Measurements from ENCODE around the gene ZBTB7C. TPM values are rescaled to one million over a fixed set of nuclear protein-coding genes. Genes with fewer than 3 reads are reported as not detected.

ZBTB7C gene
- total and polyA plus RNA-seq, 4 donors: 0.19 to 1.1 (median 0.45) TPM

DNA sequence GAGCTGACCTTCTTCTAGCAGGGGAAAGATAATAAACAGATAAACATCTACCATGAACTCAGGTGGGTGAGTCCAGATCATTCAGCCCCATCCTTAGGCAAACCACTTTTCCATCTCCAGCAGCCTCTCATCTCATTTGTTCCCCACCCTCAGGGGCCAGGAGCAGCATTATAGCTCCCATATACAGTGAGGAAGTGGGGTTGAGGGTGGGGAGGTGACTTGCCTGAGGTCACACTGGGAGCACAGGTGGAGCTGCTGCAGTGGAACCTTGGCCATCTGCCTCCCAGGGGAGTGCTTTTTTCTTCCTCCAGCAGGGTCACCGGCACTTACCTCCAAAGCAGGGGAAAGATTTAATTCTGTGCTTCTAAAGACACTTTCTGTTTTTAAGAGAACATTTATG lies 266.2 kb downstream of the ZBTB7C start:
- WGBS: 82% methylated on average over 1 of the region's 1 CpG
- no peak for DNase-seq (ENCODE audit: low spot score)
- TF ChIP-seq YY1 (IDR thresholded peaks at IDR 0.05) (no peak), HNF4G (IDR thresholded peaks at IDR 0.05) (no peak), GABPA (IDR thresholded peaks at IDR 0.05 in 1 of 2, conservative IDR thresholded peaks at IDR 0.05 in 1 of 2) (no peak), RXRA (IDR thresholded peaks at IDR 0.05) (no peak), SP1 (IDR thresholded peaks at IDR 0.05) (no peak), RAD21 (IDR thresholded peaks at IDR 0.05) (no peak), NR2F2 (IDR thresholded peaks at IDR 0.05) (no peak), EGR1 (IDR thresholded peaks at IDR 0.05; ENCODE audit: low read depth in 2 of 2) (no peak), FOXA2 (IDR thresholded peaks at IDR 0.05) (no peak), JUND (IDR thresholded peaks at IDR 0.05) (no peak)
- TF ChIP-seq, protein P1, sequence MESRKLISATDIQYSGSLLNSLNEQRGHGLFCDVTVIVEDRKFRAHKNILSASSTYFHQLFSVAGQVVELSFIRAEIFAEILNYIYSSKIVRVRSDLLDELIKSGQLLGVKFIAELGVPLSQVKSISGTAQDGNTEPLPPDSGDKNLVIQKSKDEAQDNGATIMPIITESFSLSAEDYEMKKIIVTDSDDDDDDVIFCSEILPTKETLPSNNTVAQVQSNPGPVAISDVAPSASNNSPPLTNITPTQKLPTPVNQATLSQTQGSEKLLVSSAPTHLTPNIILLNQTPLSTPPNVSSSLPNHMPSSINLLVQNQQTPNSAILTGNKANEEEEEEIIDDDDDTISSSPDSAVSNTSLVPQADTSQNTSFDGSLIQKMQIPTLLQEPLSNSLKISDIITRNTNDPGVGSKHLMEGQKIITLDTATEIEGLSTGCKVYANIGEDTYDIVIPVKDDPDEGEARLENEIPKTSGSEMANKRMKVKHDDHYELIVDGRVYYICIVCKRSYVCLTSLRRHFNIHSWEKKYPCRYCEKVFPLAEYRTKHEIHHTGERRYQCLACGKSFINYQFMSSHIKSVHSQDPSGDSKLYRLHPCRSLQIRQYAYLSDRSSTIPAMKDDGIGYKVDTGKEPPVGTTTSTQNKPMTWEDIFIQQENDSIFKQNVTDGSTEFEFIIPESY (IDR thresholded peaks at IDR 0.05): no peak
- TF ChIP-seq, protein P2, sequence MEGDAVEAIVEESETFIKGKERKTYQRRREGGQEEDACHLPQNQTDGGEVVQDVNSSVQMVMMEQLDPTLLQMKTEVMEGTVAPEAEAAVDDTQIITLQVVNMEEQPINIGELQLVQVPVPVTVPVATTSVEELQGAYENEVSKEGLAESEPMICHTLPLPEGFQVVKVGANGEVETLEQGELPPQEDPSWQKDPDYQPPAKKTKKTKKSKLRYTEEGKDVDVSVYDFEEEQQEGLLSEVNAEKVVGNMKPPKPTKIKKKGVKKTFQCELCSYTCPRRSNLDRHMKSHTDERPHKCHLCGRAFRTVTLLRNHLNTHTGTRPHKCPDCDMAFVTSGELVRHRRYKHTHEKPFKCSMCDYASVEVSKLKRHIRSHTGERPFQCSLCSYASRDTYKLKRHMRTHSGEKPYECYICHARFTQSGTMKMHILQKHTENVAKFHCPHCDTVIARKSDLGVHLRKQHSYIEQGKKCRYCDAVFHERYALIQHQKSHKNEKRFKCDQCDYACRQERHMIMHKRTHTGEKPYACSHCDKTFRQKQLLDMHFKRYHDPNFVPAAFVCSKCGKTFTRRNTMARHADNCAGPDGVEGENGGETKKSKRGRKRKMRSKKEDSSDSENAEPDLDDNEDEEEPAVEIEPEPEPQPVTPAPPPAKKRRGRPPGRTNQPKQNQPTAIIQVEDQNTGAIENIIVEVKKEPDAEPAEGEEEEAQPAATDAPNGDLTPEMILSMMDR (IDR thresholded peaks at IDR 0.05; ENCODE audit: low read depth, low read length, missing input control): no peak
- TF ChIP-seq, protein P3, sequence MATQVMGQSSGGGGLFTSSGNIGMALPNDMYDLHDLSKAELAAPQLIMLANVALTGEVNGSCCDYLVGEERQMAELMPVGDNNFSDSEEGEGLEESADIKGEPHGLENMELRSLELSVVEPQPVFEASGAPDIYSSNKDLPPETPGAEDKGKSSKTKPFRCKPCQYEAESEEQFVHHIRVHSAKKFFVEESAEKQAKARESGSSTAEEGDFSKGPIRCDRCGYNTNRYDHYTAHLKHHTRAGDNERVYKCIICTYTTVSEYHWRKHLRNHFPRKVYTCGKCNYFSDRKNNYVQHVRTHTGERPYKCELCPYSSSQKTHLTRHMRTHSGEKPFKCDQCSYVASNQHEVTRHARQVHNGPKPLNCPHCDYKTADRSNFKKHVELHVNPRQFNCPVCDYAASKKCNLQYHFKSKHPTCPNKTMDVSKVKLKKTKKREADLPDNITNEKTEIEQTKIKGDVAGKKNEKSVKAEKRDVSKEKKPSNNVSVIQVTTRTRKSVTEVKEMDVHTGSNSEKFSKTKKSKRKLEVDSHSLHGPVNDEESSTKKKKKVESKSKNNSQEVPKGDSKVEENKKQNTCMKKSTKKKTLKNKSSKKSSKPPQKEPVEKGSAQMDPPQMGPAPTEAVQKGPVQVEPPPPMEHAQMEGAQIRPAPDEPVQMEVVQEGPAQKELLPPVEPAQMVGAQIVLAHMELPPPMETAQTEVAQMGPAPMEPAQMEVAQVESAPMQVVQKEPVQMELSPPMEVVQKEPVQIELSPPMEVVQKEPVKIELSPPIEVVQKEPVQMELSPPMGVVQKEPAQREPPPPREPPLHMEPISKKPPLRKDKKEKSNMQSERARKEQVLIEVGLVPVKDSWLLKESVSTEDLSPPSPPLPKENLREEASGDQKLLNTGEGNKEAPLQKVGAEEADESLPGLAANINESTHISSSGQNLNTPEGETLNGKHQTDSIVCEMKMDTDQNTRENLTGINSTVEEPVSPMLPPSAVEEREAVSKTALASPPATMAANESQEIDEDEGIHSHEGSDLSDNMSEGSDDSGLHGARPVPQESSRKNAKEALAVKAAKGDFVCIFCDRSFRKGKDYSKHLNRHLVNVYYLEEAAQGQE (IDR thresholded peaks at IDR 0.05): no peak
- Histone ChIP-seq H3K9me3 (ENCODE audit: control insufficient read depth in 4 of 4, low read length in 3 of 4) (no peaks in the 10 kb centered on the region), H3K4me1 (ENCODE audit: control insufficient read depth in 4 of 4, insufficient read depth in 4 of 4, low read length in 3 of 4) (peaks cover 0 to 10% (median 1%) of the 10 kb centered on the region in 4 donors), H3K4me3 (ENCODE audit: low read depth in 1 of 3, low read length in 3 of 3) (no peak overlapping the region), H3K27me3 (ENCODE audit: control insufficient read depth in 4 of 4, insufficient read depth in 4 of 4, low read length in 3 of 4) (no peaks in the 10 kb centered on the region), H3K36me3 (ENCODE audit: control insufficient read depth in 4 of 4, insufficient read depth in 3 of 4, low read depth in 1 of 4, low read length in 3 of 4) (no peaks in the 10 kb centered on the region), H3K9ac (ENCODE audit: low read depth in 1 of 2, low read length in 2 of 2) (no peak overlapping the region), H3K27ac (ENCODE audit: low read depth in 1 of 2, low read length in 2 of 2) (no peak overlapping the region)

DNA sequence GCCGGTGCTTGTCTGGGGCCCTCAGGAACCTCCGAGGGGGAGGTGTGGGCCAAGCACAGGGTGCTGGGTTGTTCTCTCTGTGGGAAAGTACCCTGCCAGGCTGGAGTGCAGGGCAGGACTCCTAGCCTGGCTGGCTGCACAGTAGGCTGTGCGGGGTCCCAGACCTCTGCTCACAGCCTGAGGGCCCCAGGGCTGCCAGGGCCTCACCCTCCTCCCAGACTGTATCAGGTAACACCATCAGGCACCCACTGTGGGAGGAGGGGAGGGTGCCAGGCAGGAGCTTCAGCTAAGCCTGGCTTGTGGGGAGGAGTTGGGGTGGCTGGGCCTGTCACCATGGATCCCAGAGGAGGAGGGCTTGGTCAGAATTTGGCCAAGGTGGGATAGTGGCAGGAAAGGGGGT lies 266.8 kb downstream of the ZBTB7C start:
- DNase-seq (ENCODE audit: low spot score): no peak
- no peaks in the 10 kb centered on the region for H3K27me3 ChIP-seq (ENCODE audit: control insufficient read depth in 4 of 4, insufficient read depth in 4 of 4, low read length in 3 of 4)
- 96% methylated on average over 3 of the region's 3 CpGs for WGBS

More for the DNA sequence above, 266.8 kb downstream of the ZBTB7C start:
- no peak overlapping the region for H3K27ac ChIP-seq (ENCODE audit: low read depth in 1 of 2, low read length in 2 of 2)
- no peaks in the 10 kb centered on the region for H3K36me3 ChIP-seq (ENCODE audit: control insufficient read depth in 4 of 4, insufficient read depth in 3 of 4, low read depth in 1 of 4, low read length in 3 of 4)
- peaks cover 0 to 10% (median 1%) of the 10 kb centered on the region in 4 donors for H3K4me1 ChIP-seq (ENCODE audit: control insufficient read depth in 4 of 4, insufficient read depth in 4 of 4, low read length in 3 of 4)
- H3K9me3 ChIP-seq (ENCODE audit: control insufficient read depth in 4 of 4, low read length in 3 of 4): no peaks in the 10 kb centered on the region
- H3K4me3 ChIP-seq (ENCODE audit: low read depth in 1 of 3, low read length in 3 of 3): no peak overlapping the region
- no peak for TF ChIP-seq FOXA2 (IDR thresholded peaks at IDR 0.05)
- TF ChIP-seq JUND (IDR thresholded peaks at IDR 0.05): no peak
- TF ChIP-seq ATF3 (IDR thresholded peaks at IDR 0.05): no peak
- no peak for TF ChIP-seq HNF4A (conservative IDR thresholded peaks at IDR 0.05)
- TF ChIP-seq, protein P2 (IDR thresholded peaks at IDR 0.05; ENCODE audit: low read depth, low read length, missing input control): no peak
- TF ChIP-seq, protein P3 (IDR thresholded peaks at IDR 0.05): no peak
- no peak overlapping the region for H3K9ac ChIP-seq (ENCODE audit: low read depth in 1 of 2, low read length in 2 of 2)

Data from liver (tissue), 9 donors.